ENCODE data around the gene GATAD2A. TPM values are rescaled to one million over a fixed set of nuclear protein-coding genes. Genes with fewer than 3 reads are reported as not detected.
A peak's percentile ranks its signal among the peaks of the same experiment; 100 is the strongest.
"Not testable (repeated sequence)": the region's sequence is repeated elsewhere in the genome, so short reads cannot be mapped to it uniquely, and the experiment has no call there.

The GATAD2A gene
- total and polyA plus RNA-seq, 4 experiments from 2014 or later, result 3.8 to 108 (median 65.6) TPM

GRCh38 chr19:19366434-19367396 is 38.8 kb upstream of the GATAD2A start:
- peak overlapping the region in 6 of 8 donors; percentile 31 to 82 (median 64) for H3K4me3 Mint-ChIP-seq
- H3K4me1 ChIP-seq (ENCODE audit: insufficient read depth, low read length), result peaks cover 24% of the 10 kb centered on the region
- peak overlapping the region in 1 of 2 donors; percentile 11 for H3K4me3 ChIP-seq (ENCODE audit: low read length in 2 of 2)
- peak overlapping the region; percentile 74 to 93 (median 89) for H3K27ac Mint-ChIP-seq
- no peaks in the 10 kb centered on the region for H3K36me3 ChIP-seq (ENCODE audit: insufficient read depth, low read length)
- H3K27me3 Mint-ChIP-seq, result no peaks in the 10 kb centered on the region
- peak; percentile 63 to 73 (median 70) for DNase-seq
- H3K9me3 Mint-ChIP-seq, result peaks cover 0 to 1% (median 0%) of the 10 kb centered on the region in 8 donors
- no peaks in the 10 kb centered on the region for H3K9me3 ChIP-seq (ENCODE audit: control insufficient read depth in 1 of 2, low read length in 2 of 2)
- H3K4me1 Mint-ChIP-seq, result peaks cover 12 to 26% (median 19%) of the 10 kb centered on the region in 4 donors
- ChIA-PET POLR2A (ENCODE audit: partially characterized antibody) (interaction anchor here (0.5 to 8.4 kb wide), 5 partner anchors 19 to 126 kb away, joined by 3 to 134 read pairs (median 5); partner anchors contain the start of gene GATAD2A), CTCF (ENCODE audit: partially characterized antibody) (interaction anchor here (0.7 to 10.9 kb wide), 18 partner anchors 9 to 165 kb away, joined by 3 to 287 read pairs (median 4); partner anchors contain the start of gene GATAD2A)
- no peaks in the 10 kb centered on the region for H3K27me3 ChIP-seq (ENCODE audit: insufficient read depth, low read length)
- no peaks in the 10 kb centered on the region for H3K36me3 Mint-ChIP-seq
- no peak overlapping the region for H3K27ac ChIP-seq (ENCODE audit: low read depth, low read length)
- intact Hi-C loops (cut with micrococcal nuclease), result loop anchor here (1.0 kb wide), 2 partner anchors 41 to 124 kb away; no protein-coding TSS in a partner anchor

GRCh38 chr19:19368087-19368486 is 37.4 kb upstream of the GATAD2A start:
- H3K27me3 Mint-ChIP-seq, result no peaks in the 10 kb centered on the region
- POLR2A ChIA-PET (ENCODE audit: partially characterized antibody), result interaction anchor here (8.4 kb wide), 1 partner anchor 121 kb away, joined by 134 read pairs; no protein-coding TSS in a partner anchor
- H3K36me3 Mint-ChIP-seq, result no peaks in the 10 kb centered on the region
- Histone ChIP-seq H3K27ac (ENCODE audit: low read depth, low read length) (no peak overlapping the region), H3K4me3 (ENCODE audit: low read length in 2 of 2) (no peak overlapping the region), H3K9me3 (ENCODE audit: control insufficient read depth in 1 of 2, low read length in 2 of 2) (no peaks in the 10 kb centered on the region), H3K4me1 (ENCODE audit: insufficient read depth, low read length) (peaks cover 37% of the 10 kb centered on the region), H3K27me3 (ENCODE audit: insufficient read depth, low read length) (no peaks in the 10 kb centered on the region), H3K36me3 (ENCODE audit: insufficient read depth, low read length) (no peaks in the 10 kb centered on the region)
- H3K9me3 Mint-ChIP-seq, result no peaks in the 10 kb centered on the region
- intact Hi-C loops (cut with micrococcal nuclease), result no loop called here
- DNase-seq, result no peak
- peak overlapping the region in 2 of 7 donors; percentile 29 to 46 for H3K27ac Mint-ChIP-seq
- no peak overlapping the region for H3K4me3 Mint-ChIP-seq
- H3K4me1 Mint-ChIP-seq, result peaks cover 13 to 28% (median 21%) of the 10 kb centered on the region in 4 donors
- CTCF ChIA-PET (ENCODE audit: partially characterized antibody), result interaction anchor here (1.1 to 10.9 kb wide), 5 partner anchors 10 to 123 kb away, joined by 3 to 287 read pairs (median 12); partner anchors contain the start of gene GATAD2A

- POLR2A ChIA-PET (ENCODE audit: partially characterized antibody), result interaction anchor here (1.0 to 1.2 kb wide), 2 partner anchors 14 to 34 kb away, joined by 3 read pairs; partner anchors contain the start of gene GATAD2A
- CTCF ChIA-PET (ENCODE audit: partially characterized antibody), result interaction anchor here (1.0 to 10.9 kb wide), 4 partner anchors 9 to 120 kb away, joined by 3 to 287 read pairs (median 4); partner anchors contain the start of gene GATAD2A
- H3K9me3 Mint-ChIP-seq, result no peaks in the 10 kb centered on the region
- Histone ChIP-seq H3K36me3 (ENCODE audit: insufficient read depth, low read length) (no peaks in the 10 kb centered on the region), H3K9me3 (ENCODE audit: control insufficient read depth in 1 of 2, low read length in 2 of 2) (no peaks in the 10 kb centered on the region), H3K4me3 (ENCODE audit: low read length in 2 of 2) (no peak overlapping the region), H3K27ac (ENCODE audit: low read depth, low read length) (no peak overlapping the region), H3K4me1 (ENCODE audit: insufficient read depth, low read length) (peaks cover 29% of the 10 kb centered on the region), H3K27me3 (ENCODE audit: insufficient read depth, low read length) (no peaks in the 10 kb centered on the region)
- peaks cover 10 to 21% (median 16%) of the 10 kb centered on the region in 4 donors for H3K4me1 Mint-ChIP-seq
- no peaks in the 10 kb centered on the region for H3K36me3 Mint-ChIP-seq
- no peaks in the 10 kb centered on the region for H3K27me3 Mint-ChIP-seq
- DNase-seq, result no peak
- peak overlapping the region in 2 of 7 donors; percentile 12 to 46 for H3K27ac Mint-ChIP-seq
- intact Hi-C loops (cut with micrococcal nuclease), result no loop called here
- H3K4me3 Mint-ChIP-seq, result no peak overlapping the region
Observed at GRCh38 chr19:19371059-19371458, 34.4 kb upstream of the GATAD2A start.

- Mint-ChIP-seq H3K36me3 (no peaks in the 10 kb centered on the region), H3K27me3 (no peaks in the 10 kb centered on the region), H3K4me3 (peak overlapping the region in 7 of 8 donors; percentile 50 to 73 (median 54)), H3K27ac (peak overlapping the region; percentile 79 to 95 (median 92)), H3K9me3 (no peaks in the 10 kb centered on the region), H3K4me1 (peaks cover 6 to 14% (median 9%) of the 10 kb centered on the region in 4 donors)
- peaks cover 18% of the 10 kb centered on the region for H3K4me1 ChIP-seq (ENCODE audit: insufficient read depth, low read length)
- H3K27me3 ChIP-seq (ENCODE audit: insufficient read depth, low read length), result no peaks in the 10 kb centered on the region
- no peaks in the 10 kb centered on the region for H3K36me3 ChIP-seq (ENCODE audit: insufficient read depth, low read length)
- CTCF ChIA-PET (ENCODE audit: partially characterized antibody), result interaction anchor here (0.6 to 4.6 kb wide), 5 partner anchors 10 to 1394 kb away, joined by 3 to 30 read pairs (median 10); partner anchors contain the start of gene GATAD2A
- DNase-seq, result peak; percentile 40 to 58 (median 52)
- H3K27ac ChIP-seq (ENCODE audit: low read depth, low read length), result peak overlapping the region; percentile 63
- no peaks in the 10 kb centered on the region for H3K9me3 ChIP-seq (ENCODE audit: control insufficient read depth in 1 of 2, low read length in 2 of 2)
- H3K4me3 ChIP-seq (ENCODE audit: low read length in 2 of 2), result no peak overlapping the region
- POLR2A ChIA-PET (ENCODE audit: partially characterized antibody), result interaction anchor here (0.6 to 1.8 kb wide), 11 partner anchors 8 to 160 kb away, joined by 3 to 26 read pairs (median 6); partner anchors contain the start of genes GATAD2A and TSSK6
- intact Hi-C loops (cut with micrococcal nuclease), result loop anchor here (1.0 kb wide), 1 partner anchor 12 kb away; no protein-coding TSS in a partner anchor
Observed at GRCh38 chr19:19372656-19373416, 32.6 kb upstream of the GATAD2A start.

- POLR2A ChIA-PET (ENCODE audit: partially characterized antibody), result no interaction called here
- no peak overlapping the region for H3K27ac Mint-ChIP-seq
- CTCF ChIA-PET (ENCODE audit: partially characterized antibody), result interaction anchor here (0.9 to 3.0 kb wide), 5 partner anchors 9 to 111 kb away, joined by 3 to 16 read pairs (median 8); no protein-coding TSS in a partner anchor
- Histone ChIP-seq H3K9me3 (ENCODE audit: control insufficient read depth in 1 of 2, low read length in 2 of 2) (no peaks in the 10 kb centered on the region), H3K36me3 (ENCODE audit: insufficient read depth, low read length) (no peaks in the 10 kb centered on the region), H3K4me1 (ENCODE audit: insufficient read depth, low read length) (peaks cover 3% of the 10 kb centered on the region), H3K4me3 (ENCODE audit: low read length in 2 of 2) (no peak overlapping the region), H3K27ac (ENCODE audit: low read depth, low read length) (no peak overlapping the region), H3K27me3 (ENCODE audit: insufficient read depth, low read length) (no peaks in the 10 kb centered on the region)
- no peaks in the 10 kb centered on the region for H3K9me3 Mint-ChIP-seq
- H3K4me3 Mint-ChIP-seq, result no peak overlapping the region
- H3K36me3 Mint-ChIP-seq, result no peaks in the 10 kb centered on the region
- no peaks in the 10 kb centered on the region for H3K27me3 Mint-ChIP-seq
- intact Hi-C loops (cut with micrococcal nuclease), result no loop called here
- no peak for DNase-seq
- peaks cover 0 to 3% (median 0%) of the 10 kb centered on the region in 4 donors for H3K4me1 Mint-ChIP-seq
Observed at GRCh38 chr19:19379527-19379926, 25.9 kb upstream of the GATAD2A start.

- H3K27ac ChIP-seq (ENCODE audit: low read depth, low read length); DNase-seq; H3K36me3 ChIP-seq (ENCODE audit: insufficient read depth, low read length); H3K4me3 ChIP-seq (ENCODE audit: low read length in 2 of 2); H3K9me3 Mint-ChIP-seq; H3K9me3 ChIP-seq (ENCODE audit: control insufficient read depth in 1 of 2, low read length in 2 of 2); H3K36me3 Mint-ChIP-seq; intact Hi-C loops (cut with micrococcal nuclease); POLR2A ChIA-PET (ENCODE audit: partially characterized antibody); H3K27me3 ChIP-seq (ENCODE audit: insufficient read depth, low read length); H3K4me1 Mint-ChIP-seq; H3K27ac Mint-ChIP-seq; H3K4me3 Mint-ChIP-seq; H3K4me1 ChIP-seq (ENCODE audit: insufficient read depth, low read length); H3K27me3 Mint-ChIP-seq: not testable (repeated sequence)
- CTCF ChIA-PET (ENCODE audit: partially characterized antibody), result interaction anchor here (1.2 to 2.2 kb wide), 4 partner anchors 12 to 22 kb away, joined by 3 to 12 read pairs (median 6); no protein-coding TSS in a partner anchor
Observed at GRCh38 chr19:19380316-19380715, 25.2 kb upstream of the GATAD2A start.
